Measurements from ENCODE around the gene SMIM17.

GRCh38 chr19:56699552-56699951, 56.6 kb downstream of the SMIM17 start:
- TF ChIP-seq CTCF (IDR thresholded peaks at IDR 0.05) (no peak), POLR2A (IDR thresholded peaks at IDR 0.05) (no peak)
